ENCODE data around the gene CNTFR.

DNA sequence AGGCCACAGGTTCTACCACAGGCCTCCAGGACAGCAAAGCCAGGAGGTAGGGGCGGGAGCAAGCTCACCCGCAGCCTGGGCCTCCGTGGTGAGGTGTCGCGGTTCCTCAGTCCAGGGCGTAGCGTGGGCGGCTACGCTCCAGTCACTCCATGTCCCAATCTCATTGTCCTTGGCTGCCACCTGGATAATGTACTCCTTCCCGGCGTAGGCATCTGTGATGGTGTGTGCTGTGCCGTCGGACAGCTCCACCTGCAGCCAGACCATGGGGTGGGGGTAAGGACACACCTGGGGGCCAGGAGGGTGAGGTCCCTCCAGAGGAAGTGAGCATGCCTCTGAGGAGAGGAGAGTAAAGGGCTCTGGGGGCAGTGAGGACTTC, 36.9 kb downstream of the CNTFR start:
- TF ChIP-seq, protein P1, sequence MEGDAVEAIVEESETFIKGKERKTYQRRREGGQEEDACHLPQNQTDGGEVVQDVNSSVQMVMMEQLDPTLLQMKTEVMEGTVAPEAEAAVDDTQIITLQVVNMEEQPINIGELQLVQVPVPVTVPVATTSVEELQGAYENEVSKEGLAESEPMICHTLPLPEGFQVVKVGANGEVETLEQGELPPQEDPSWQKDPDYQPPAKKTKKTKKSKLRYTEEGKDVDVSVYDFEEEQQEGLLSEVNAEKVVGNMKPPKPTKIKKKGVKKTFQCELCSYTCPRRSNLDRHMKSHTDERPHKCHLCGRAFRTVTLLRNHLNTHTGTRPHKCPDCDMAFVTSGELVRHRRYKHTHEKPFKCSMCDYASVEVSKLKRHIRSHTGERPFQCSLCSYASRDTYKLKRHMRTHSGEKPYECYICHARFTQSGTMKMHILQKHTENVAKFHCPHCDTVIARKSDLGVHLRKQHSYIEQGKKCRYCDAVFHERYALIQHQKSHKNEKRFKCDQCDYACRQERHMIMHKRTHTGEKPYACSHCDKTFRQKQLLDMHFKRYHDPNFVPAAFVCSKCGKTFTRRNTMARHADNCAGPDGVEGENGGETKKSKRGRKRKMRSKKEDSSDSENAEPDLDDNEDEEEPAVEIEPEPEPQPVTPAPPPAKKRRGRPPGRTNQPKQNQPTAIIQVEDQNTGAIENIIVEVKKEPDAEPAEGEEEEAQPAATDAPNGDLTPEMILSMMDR (IDR thresholded peaks at IDR 0.05) = no peak
- TF ChIP-seq POLR2A (IDR thresholded peaks at IDR 0.05) = no peak

Measured in body of pancreas (tissue), 4 donors.